ENCODE results near the gene ERCC1.

- TF ChIP-seq CTCF (conservative IDR thresholded peaks at IDR 0.05; ENCODE audit: low read depth, low read length) (no peak), EZH2phosphoT487 (IDR thresholded peaks at IDR 0.05; ENCODE audit: borderline replicate concordance, low read length) (no peak)
Observed at GRCh38 chr19:45464274-45464673, 40.6 kb upstream of the ERCC1 start.

Data from PC-3 (cell line).